SK-N-SH treated with all-trans-retinoic acid at 6 μM for 48 hours (cell line): ENCODE measurements around the gene NGB.

ENCODE experiments used
- ARNTL ChIP-seq: fragments of 450-650 bp; formaldehyde crosslinking; IDR thresholded peaks from 2 replicates; pipeline ENCODE4 v1.5.0; 2020; ENCODE audit warnings: low read depth, mild to moderate bottlenecking, moderate library complexity, borderline replicate concordance
- CREB5 ChIP-seq: fragments of 250-450 bp; sonication (Bioruptor Pico); IDR thresholded peaks from 2 replicates; pipeline ENCODE4 v1.5.1; 2020; ENCODE audit warnings: low read depth, mild to moderate bottlenecking, moderate library complexity
- ESRRG ChIP-seq: fragments of 250-450 bp; sonication (Bioruptor Pico); IDR thresholded peaks from 2 replicates; pipeline ENCODE4 v1.6.1; 2021; ENCODE audit warnings: mild to moderate bottlenecking
- ISL1 ChIP-seq: fragments of 250-450 bp; sonication (Bioruptor Pico); IDR thresholded peaks from 2 replicates; pipeline ENCODE4 v2.1.2; 2022; ENCODE audit warnings: mild to moderate bottlenecking, moderate library complexity
- OSR1 ChIP-seq: fragments of 250-450 bp; sonication (Bioruptor Pico); IDR thresholded peaks from 2 replicates; pipeline ENCODE4 v1.8.0; 2022; ENCODE audit warnings: moderate library complexity, mild to moderate bottlenecking, inconsistent platforms
- PATZ1 ChIP-seq: fragments of 250-450 bp; sonication (Bioruptor Pico); IDR thresholded peaks from 2 replicates; pipeline ENCODE4 v1.8.0; 2020; ENCODE audit warnings: mild to moderate bottlenecking, moderate library complexity, borderline replicate concordance
- PPARA ChIP-seq: fragments of 250-450 bp; sonication (Bioruptor Pico); IDR thresholded peaks from 2 replicates; pipeline ENCODE4 v1.5.0; 2020; ENCODE audit warnings: mild to moderate bottlenecking, borderline replicate concordance
- RARB ChIP-seq: fragments of 250-450 bp; sonication (Bioruptor Pico); IDR thresholded peaks from 2 replicates; pipeline ENCODE4 v1.8.0; 2021; ENCODE audit warnings: mild to moderate bottlenecking, moderate library complexity
- TCF4 ChIP-seq: fragments of 250-450 bp; sonication (Bioruptor Pico); IDR thresholded peaks from 2 replicates; pipeline ENCODE4 v1.8.0; 2021; ENCODE audit warnings: mild to moderate bottlenecking, moderate library complexity, borderline replicate concordance
- TOX ChIP-seq: fragments of 250-450 bp; sonication (Bioruptor Pico); IDR thresholded peaks from 2 replicates; pipeline ENCODE4 v1.8.0; 2021; ENCODE audit warnings: mild to moderate bottlenecking, moderate library complexity, borderline replicate concordance
- TSHZ2 ChIP-seq: fragments of 250-450 bp; sonication (Bioruptor Pico); IDR thresholded peaks from 2 replicates; pipeline ENCODE4 v1.5.0; 2020; ENCODE audit warnings: mild to moderate bottlenecking, moderate library complexity
- ZFP3 ChIP-seq: fragments of 250-450 bp; sonication (Bioruptor Pico); IDR thresholded peaks from 2 replicates; pipeline ENCODE4 v1.5.0; 2020; ENCODE audit warnings: mild to moderate bottlenecking, moderate library complexity
- ZFP30 ChIP-seq: fragments of 450-650 bp; formaldehyde crosslinking; IDR thresholded peaks from 2 replicates; pipeline ENCODE4 v1.5.0; 2022; ENCODE audit warnings: mild to moderate bottlenecking, moderate library complexity
- ZNF8 ChIP-seq: fragments of 450-650 bp; formaldehyde crosslinking; IDR thresholded peaks from 2 replicates; pipeline ENCODE4 v1.5.0; 2020; ENCODE audit warnings: mild to moderate bottlenecking, moderate library complexity

DNA sequence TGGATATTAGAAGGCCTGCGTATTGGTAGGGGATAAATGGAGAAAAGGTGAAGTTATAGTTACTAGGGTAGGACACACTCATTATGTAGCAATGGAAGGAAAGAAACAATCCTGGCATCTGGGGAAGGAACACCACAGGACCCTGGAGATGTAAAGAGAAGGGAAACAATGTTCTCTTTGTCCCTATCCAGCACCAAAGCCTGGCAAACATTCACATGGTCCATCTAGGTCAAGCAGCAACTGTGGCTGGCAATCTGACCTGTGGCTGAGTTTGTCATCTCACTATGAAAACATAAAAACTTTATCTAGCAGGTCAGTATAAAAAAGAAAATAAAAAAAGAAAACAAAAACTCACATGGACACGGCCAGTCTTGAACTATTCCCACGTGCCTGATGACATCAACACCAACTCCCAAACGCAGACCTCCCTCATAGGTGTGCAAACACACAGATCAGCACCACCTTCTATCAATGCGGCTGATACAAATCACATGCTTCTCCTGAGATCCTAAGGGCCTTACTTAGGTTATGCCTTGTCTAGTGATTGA lies 47.1 kb upstream of the NGB start:
- TF ChIP-seq TSHZ2 (CRISPR knock-in tag) = no peak
- TF ChIP-seq PATZ1 (CRISPR knock-in tag) = no peak
- TF ChIP-seq OSR1 = no peak
- no peak for TF ChIP-seq ZFP3
- no peak for TF ChIP-seq ISL1
- no peak for TF ChIP-seq ZFP30
- TF ChIP-seq TOX (CRISPR knock-in tag) = no peak
- no peak for TF ChIP-seq RARB (CRISPR knock-in tag)
- no peak for TF ChIP-seq ZNF8 (CRISPR knock-in tag)
- TF ChIP-seq CREB5 (CRISPR knock-in tag) = no peak
- no peak for TF ChIP-seq ARNTL (CRISPR knock-in tag)
- no peak for TF ChIP-seq PPARA (CRISPR knock-in tag)
- TF ChIP-seq TCF4 (CRISPR knock-in tag) = no peak
- no peak for TF ChIP-seq ESRRG (CRISPR knock-in tag)
